ENCODE data around the gene PARP3.
A peak's percentile ranks its signal among the peaks of the same experiment; 100 is the strongest.

PARP3 gene

GRCh38 chr3:51963951-51964451 is 21.8 kb downstream of the PARP3 start:
- Mint-ChIP-seq H3K36me3 (ENCODE audit: low read depth) (peaks cover 3% of the 10 kb centered on the region), H3K4me1 (peaks cover 52% of the 10 kb centered on the region), H3K27ac (peak overlapping the region; percentile 27 to 83 (median 42)), H3K4me3 (peak overlapping the region; percentile 82 to 97 (median 94)), H3K27me3 (ENCODE audit: low read depth) (peaks cover 3% of the 10 kb centered on the region), H3K9me3 (no peaks in the 10 kb centered on the region)
- no peak for TF ChIP-seq CTCF (IDR thresholded peaks at IDR 0.05; ENCODE audit: unreplicated experiment in 3 of 3)

GRCh38 chr3:51964521-51964920 is 22.4 kb downstream of the PARP3 start:
- no peak for TF ChIP-seq CTCF (IDR thresholded peaks at IDR 0.05; ENCODE audit: unreplicated experiment in 3 of 3)

GRCh38 chr3:51966016-51966415 is 23.9 kb downstream of the PARP3 start:
- Mint-ChIP-seq H3K27ac (peak overlapping the region; percentile 42 to 92 (median 91)), H3K36me3 (ENCODE audit: low read depth) (peaks cover 3% of the 10 kb centered on the region)
- no peak for TF ChIP-seq CTCF (IDR thresholded peaks at IDR 0.05; ENCODE audit: unreplicated experiment in 3 of 3)

More at GRCh38 chr3:51964521-51964920, 22.4 kb downstream of the PARP3 start:
- Mint-ChIP-seq H3K27me3 (ENCODE audit: low read depth) (peaks cover 3% of the 10 kb centered on the region), H3K9me3 (no peaks in the 10 kb centered on the region), H3K4me3 (peak overlapping the region; percentile 82 to 97 (median 94)), H3K4me1 (peaks cover 56% of the 10 kb centered on the region), H3K27ac (peak overlapping the region; percentile 27 to 83 (median 42)), H3K36me3 (ENCODE audit: low read depth) (peaks cover 3% of the 10 kb centered on the region)

GRCh38 chr3:51966486-51966885 is 24.3 kb downstream of the PARP3 start:
- H3K4me1 Mint-ChIP-seq = peaks cover 64% of the 10 kb centered on the region
- H3K9me3 Mint-ChIP-seq = no peaks in the 10 kb centered on the region
- no peaks in the 10 kb centered on the region for H3K36me3 Mint-ChIP-seq (ENCODE audit: low read depth)
- no peak for TF ChIP-seq CTCF (IDR thresholded peaks at IDR 0.05; ENCODE audit: unreplicated experiment in 3 of 3)
- H3K4me3 Mint-ChIP-seq = peak overlapping the region; percentile 94 to 97 (median 96)
- H3K27ac Mint-ChIP-seq = peak overlapping the region; percentile 42 to 92 (median 91)
- peaks cover 3% of the 10 kb centered on the region for H3K27me3 Mint-ChIP-seq (ENCODE audit: low read depth)

More at GRCh38 chr3:51966016-51966415, 23.9 kb downstream of the PARP3 start:
- Mint-ChIP-seq H3K9me3 (no peaks in the 10 kb centered on the region), H3K4me1 (peaks cover 64% of the 10 kb centered on the region), H3K4me3 (peak overlapping the region; percentile 94 to 97 (median 96)), H3K27me3 (ENCODE audit: low read depth) (peaks cover 3% of the 10 kb centered on the region)

GRCh38 chr3:51966922-51967383 is 24.8 kb downstream of the PARP3 start:
- Mint-ChIP-seq H3K4me3 (peak overlapping the region; percentile 94 to 97 (median 96)), H3K36me3 (ENCODE audit: low read depth) (no peaks in the 10 kb centered on the region), H3K9me3 (no peaks in the 10 kb centered on the region), H3K4me1 (peaks cover 59% of the 10 kb centered on the region), H3K27ac (peak overlapping the region; percentile 42 to 92 (median 91)), H3K27me3 (ENCODE audit: low read depth) (peaks cover 3% of the 10 kb centered on the region)
- TF ChIP-seq CTCF (IDR thresholded peaks at IDR 0.05; ENCODE audit: unreplicated experiment in 3 of 3) = no peak
